GM21786 (cell line): ENCODE data around the gene IQCC.
"Not testable (repeated sequence)": the region's sequence is repeated elsewhere in the genome, so short reads cannot be mapped to it uniquely, and the experiment has no call there.

Source experiments
- ATAC-seq: cut with Tn5 transposase; IDR thresholded peaks from one replicate; pipeline ENCODE4 v1.9.1; 2021; ENCODE audit not compliant: unreplicated experiment

Gene IQCC

DNA sequence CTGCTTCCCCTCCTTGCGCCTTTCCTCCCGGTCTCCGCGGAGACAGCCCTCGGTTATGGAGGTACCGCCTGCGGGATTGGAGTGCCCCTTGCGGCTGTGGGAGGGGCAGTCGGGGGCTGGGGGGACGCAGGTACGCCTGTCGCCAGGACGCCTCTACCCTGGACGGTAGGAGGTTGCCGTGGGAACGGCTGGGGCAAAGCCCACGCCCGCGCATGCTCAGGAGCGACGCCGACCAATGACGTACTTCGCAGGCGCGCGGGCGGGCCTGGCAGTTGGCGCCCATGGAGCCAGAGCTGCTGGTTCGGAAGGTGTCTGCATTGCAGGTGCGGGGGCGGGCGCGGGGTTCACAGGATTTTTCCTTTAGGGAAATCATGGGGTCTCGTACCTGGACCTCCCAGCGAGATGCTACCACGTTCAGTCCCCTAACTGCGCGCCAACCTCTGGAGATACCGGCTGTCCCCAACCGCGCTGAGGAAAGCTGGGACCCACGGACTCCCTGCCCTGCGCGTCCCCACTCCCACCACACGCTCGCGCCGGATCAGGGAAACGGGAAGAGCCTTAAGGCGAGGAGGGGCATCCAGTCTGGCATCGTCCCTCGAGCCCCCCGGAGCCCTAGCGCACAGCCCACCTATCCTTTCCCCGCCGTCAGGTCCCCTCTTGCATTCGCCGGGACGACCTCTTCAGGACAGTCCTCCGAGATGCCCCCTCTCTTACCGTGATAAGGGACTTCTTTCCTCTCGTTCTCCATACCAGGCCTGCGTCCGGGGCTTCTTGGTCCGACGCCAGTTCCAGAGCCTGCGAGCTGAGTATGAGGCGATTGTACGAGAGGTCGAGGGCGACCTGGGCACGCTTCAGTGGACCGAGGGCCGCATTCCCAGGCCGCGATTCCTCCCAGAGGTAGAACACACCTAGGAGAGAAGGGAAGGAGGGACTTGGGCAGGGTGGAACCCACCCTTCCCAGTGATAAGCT lies at the start of gene IQCC:
IQCC (plus strand) TSS at position 271 of the 970 bp plus-strand sequence; CDS start at position 282, 11 bp downstream.
- no peak for ATAC-seq

DNA sequence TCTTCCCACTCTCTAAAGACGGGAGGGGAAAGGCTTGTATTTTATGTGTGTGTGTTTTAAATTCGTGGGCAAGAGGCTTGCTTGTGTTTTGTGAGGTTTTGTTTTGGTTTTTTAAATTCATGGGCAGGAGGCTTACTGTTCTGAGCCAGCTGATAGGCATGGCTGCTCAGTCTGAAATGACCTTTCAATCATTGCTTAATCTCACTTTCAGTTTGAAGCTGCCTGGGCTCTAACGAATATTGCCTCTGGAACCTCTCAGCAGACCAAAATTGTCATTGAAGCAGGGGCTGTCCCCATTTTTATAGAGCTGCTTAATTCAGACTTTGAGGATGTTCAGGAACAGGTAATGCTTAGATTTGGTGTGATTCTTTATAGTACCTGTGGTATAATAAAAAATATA lies 46.3 kb upstream of the IQCC start:
- no peak for ATAC-seq

DNA sequence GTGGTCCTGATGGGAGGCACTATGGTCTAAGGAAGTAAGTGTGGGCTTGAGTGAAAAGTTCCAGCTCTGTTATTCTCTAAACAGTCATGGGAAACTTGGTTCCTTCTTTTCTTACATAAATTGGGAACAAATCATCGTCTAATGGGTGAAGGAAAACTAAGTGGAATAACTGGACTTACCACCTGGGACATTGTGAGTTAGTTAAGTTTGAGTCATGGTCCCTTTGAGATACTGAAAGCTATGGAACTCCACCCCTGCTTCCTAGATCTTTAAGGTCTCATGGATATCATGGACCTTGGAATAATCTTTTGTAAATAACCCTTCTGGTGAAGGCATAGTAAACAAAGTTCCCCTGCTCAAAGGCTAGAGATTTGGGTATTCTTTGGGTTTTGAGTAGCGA lies 42.1 kb upstream of the IQCC start:
- no peak for ATAC-seq

DNA sequence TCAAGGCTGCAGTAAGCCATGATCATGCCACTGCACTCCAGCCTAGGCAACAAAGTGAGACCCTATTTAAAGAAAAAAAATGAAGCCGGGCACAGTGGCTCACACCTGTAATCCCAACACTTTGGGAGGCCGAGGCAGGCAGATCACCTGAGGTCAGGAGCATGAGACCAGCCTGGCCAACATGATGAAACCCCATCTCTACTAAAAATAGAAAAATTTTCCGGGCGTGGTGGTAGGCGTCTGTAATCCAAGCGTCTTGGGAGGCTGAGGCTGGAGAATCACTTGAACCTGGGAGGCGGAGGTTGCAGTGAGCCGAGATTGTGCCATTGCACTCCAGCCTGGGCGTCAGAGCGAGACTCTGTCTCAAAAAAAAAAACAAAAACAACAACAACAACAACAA lies 39.8 kb upstream of the IQCC start:
- ATAC-seq, result not testable (repeated sequence)

DNA sequence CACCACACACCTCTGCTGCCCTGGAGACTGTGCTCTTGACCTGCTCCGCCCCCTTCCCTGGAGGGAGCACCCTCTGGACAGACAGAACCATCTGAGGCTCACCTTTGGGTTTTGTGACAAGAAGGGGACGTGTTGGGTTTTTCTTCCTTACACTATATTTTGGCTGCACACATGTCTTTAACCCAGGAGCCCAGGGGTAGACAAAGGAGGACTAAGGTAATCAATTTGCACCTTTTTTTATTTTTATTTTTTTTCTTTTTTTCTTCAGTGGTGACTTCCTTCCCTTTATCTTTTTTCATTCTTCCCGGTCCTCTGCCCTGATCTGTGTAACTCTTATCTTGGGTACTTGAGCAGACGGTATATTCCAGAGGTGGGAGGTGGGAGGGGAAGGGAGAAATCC lies 34.5 kb upstream of the IQCC start:
- ATAC-seq, result no peak

DNA sequence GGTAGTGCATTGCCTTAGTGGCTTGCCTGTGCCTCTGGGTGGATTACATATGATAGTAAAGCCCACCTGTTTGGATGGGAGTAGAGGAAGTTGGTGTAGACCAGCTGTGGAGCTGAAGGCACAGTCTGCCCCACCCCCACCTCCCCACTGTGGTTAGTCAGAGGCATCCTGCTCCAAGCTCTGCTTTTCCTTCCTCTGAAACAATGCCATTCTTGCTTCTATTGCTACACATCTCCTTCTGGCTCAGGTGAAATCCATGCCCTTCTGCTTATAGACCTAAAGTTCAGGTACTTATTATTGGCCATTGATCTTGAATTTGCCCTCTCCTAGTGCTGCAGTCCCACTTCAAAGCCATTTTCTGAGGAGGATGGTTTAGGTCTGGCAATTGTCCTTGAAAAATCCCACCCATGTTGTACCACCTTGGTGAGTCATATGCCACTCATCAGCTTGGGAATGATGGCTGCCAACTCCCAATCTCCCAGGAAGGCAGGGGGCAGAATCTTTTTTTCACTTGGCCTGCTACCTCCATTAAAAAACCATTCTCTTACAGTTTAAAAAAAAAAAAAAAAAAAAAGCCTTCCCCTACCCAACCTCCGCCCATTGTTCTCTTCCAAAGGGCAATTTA lies 32.7 kb upstream of the IQCC start:
- ATAC-seq, result no peak

DNA sequence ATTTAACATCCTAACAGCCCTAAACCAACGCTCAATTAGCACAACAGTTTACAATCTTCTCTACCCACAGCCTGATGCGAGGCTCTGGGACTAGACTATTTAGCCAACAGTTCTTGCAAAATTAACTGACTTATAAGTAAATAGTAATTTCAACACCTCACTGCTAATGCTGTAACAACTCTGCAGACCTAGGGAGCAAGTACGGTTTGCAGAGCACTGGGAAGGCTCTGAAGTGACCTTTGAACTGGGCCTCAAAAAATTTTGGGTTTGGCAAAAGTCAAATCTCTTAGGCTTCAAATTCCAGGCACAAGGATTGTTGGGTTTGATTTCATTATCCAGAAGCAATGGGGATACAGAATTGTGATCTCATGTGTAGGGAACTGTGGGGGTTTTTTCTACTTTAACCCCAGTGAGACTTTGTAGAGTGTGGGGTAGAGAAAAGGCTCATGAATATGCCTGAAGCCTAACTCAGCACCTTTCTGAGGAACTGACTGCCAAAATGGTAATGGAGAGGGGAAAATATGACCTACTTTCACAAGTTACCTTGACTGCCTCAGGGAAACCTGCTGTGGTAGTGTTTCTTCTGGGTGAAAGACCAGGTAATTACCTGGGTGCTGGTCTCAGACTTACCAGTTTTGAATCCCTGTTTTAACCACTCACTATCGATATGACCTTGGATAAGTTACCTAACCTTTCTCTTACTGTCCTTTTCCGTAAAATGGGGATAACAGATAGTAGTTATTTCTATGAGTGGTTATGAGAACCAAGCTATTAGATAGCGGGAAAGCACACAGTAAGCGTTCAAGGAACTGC lies 26.9 kb upstream of the IQCC start:
- ATAC-seq, result no peak

DNA sequence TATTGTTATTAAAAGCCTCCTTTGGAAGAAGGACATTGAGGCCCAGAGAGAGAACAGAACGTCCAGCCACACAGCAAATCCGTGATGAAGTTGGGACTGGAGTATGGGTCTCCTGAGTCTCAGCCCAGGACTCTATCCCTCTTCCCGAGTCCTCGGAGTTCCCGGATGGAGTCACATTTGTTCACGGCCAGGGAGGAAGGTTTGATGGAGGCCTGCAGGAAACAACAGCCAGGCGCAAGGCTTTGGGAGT lies 26.4 kb upstream of the IQCC start:
- ATAC-seq, result no peak

DNA sequence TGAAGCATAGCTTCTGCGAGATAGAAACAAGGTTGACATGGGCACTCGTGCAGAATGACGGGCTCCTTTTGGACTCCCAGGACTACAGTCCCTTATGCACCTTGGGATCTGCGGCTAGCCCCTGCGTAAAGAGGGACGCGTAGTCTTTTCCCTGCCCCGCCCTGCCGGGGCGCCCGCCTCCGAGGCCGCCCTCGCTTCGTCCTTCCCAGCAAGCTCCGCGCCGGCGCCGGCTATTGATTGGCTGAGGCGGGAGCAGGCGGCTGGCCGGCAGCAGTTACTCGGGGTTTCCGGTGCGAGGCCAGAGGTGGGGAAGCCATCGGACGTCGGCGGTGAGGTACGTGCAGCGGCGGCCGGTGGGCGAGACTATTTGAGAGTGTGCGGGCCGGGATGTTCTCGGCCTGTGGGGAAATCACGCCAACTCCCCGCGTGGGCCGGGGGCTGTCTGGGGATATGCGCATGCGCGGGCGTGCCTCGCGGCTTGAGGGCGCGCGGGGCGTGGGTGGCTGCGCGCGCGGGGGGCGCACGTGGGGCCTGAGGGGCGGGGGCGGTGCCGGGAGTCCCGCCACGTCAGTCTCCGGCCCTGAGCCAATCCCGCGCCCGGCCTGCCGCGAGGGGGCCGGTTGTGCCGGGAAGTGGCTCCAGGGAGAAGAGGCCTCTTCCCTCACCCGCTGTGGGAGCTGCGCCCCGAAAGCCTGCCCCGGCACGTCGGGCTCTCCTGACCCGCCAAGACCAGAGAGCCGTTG lies 25.9 kb upstream of the IQCC start, which contains the start of gene TXLNA:
TXLNA (plus strand) TSS at position 233 of the 743 bp plus-strand sequence. CDS start 671 bp downstream, outside the sequence.
- peak; percentile 80 for ATAC-seq

DNA sequence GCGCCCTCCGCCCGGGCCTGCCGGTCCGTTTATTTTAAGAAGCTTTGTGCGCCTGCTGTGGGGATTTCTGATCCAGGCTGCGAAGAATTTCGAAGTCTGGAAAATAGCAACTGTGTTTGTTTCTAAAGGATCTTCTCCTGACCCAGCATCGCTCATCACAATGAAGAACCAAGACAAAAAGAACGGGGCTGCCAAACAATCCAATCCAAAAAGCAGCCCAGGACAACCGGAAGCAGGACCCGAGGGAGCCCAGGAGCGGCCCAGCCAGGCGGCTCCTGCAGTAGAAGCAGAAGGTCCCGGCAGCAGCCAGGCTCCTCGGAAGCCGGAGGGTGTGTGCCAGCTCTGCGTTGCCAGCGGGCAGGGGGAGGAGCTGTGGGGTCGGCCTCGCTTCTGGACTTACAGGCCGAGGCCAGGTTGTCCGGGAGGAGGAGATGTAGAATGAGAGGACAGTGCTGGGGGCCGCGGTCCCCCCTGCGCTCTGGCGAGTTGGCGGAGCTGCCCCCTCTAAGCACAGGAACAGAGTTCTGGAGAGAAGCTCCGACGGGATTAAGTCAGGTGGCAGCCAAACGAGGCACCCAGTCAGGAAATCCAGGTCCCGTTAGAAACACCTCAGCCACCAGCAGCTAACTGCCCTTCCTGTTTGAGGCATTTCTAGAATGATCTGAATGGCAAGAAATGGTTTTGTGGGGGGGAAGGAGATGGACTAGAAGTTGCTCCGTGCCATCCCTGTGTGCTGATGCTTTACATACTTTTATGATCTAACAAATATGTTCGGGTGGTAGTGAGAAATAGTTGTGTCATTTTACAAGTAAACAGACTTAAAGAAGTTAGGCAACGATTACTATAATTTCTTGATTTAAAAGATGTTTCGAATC lies 25.0 kb upstream of the IQCC start:
- ATAC-seq, result no peak

DNA sequence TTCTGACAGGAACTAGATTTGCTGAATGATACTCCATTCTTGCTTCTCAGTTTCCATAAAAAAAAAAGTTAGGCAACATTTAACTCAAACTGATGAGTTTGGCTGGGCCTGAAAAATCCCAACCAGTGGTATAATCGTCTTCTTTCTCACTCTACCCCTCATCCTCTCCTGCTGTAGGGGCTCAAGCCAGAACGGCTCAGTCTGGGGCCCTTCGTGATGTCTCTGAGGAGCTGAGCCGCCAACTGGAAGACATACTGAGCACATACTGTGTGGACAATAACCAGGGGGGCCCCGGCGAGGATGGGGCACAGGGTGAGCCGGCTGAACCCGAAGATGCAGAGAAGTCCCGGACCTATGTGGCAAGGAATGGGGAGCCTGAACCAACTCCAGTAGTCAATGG lies 24.4 kb upstream of the IQCC start:
- ATAC-seq, result no peak

DNA sequence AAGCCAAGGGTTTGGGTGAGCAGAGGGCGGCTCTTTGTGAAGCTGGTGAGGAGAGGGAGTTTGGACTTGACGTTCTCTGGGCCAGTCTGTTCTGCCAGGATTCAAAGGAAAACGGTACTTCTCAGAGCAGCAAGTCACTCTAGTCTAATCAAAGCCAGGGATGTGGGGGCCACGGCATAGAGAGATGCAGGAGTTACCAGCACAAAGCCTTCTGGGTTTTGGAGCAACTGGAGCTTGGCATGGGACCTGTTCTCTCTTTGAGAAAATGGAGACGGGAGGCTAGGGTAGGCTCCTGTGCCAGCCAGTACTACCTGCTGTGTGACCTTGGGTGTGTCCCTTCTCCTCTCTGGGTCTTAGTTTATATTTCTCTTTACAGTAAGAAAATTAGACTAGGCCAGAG lies 23.9 kb upstream of the IQCC start:
- ATAC-seq, result no peak

DNA sequence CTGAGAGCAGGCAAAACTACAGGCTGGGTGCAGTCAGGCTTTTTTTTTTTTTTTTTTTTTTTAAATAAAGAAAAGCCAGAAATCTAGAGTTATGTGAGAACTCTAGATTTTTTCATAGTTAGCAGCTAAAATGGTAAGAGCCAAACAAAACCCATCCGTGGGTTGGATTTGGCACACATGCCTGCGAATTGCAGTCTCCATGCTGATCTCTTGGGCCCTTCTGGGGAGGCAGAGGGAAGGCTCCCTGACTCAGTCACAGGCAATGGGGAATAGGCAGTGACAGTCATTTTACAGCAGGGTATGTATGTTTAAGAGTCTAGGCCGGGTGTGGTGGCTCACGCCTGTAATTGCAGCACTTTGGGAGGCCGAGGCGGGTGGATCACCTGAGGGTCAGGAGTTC lies 23.4 kb upstream of the IQCC start:
- no peak for ATAC-seq

DNA sequence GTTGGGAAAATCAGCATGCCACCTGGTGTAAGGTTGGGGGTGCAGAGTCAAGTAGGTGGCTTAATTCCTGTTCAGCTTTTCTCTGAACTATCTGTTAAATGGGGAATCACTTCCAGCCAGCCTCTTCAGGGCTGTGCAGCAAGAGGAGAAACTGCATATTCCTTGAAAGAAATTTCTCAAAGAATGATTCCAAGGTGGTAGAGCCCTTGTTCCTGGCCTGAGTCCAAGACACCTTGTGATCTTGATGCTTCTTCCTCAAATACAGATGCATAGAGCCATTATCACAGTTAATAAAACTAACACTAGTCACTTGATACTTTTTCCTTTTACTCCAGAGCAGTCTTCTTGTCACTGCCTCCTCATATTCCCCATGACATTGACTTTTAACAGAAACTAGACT lies 20.8 kb upstream of the IQCC start:
- ATAC-seq, result no peak

DNA sequence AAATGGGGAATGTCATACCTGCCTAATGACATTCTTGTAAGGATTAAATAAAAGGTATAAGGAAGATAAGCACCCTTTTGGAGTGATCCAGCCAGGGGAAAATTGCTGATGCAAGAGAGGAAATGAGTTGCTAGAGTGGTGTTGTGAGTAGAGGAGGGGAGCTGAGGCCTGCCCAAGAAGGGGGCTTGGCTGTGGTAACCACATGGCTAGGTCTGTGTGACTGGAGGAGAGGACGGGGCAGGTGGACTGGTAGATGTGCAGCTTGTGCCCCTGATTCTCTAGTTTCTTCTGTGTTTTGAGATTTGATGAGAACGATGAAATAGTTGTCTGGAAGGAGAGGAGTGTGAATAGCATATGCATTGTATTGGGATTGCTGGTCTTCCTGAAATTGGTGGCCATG lies 19.4 kb upstream of the IQCC start:
- ATAC-seq, result no peak

DNA sequence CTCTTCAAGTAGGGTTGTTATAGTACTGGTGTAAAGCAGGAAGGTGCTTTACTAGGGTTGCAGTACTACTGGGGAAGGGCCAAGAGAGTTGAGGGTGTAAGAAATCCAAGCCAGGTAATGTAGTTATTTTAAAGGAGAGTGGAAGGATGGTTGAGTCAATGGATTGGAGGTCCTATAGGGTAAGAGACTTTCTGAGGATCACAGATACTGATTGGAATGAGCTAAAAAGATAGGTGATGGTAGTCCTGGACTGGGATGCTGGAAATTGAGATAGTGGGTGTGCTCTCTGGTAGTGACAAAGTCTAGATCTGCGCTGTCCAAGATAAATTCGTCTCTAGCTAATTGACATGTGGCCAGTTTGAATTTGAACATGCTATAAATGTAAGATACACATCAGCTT lies 19.0 kb upstream of the IQCC start:
- no peak for ATAC-seq

DNA sequence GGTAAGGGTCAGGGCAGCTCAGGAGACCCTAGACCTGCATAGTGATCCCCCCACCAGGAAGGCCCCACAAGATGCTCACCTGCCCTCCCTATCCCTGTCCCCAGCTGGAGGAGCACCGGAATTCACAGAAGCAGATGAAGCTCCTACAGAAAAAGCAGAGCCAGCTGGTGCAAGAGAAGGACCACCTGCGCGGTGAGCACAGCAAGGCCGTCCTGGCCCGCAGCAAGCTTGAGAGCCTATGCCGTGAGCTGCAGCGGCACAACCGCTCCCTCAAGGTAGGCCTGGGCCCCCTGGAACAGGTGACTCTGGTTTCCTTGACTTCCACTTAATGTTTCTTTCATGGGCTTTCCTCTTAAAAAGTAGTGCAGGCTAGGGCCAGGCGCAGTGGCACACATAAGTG lies 17.6 kb upstream of the IQCC start:
- no peak for ATAC-seq

DNA sequence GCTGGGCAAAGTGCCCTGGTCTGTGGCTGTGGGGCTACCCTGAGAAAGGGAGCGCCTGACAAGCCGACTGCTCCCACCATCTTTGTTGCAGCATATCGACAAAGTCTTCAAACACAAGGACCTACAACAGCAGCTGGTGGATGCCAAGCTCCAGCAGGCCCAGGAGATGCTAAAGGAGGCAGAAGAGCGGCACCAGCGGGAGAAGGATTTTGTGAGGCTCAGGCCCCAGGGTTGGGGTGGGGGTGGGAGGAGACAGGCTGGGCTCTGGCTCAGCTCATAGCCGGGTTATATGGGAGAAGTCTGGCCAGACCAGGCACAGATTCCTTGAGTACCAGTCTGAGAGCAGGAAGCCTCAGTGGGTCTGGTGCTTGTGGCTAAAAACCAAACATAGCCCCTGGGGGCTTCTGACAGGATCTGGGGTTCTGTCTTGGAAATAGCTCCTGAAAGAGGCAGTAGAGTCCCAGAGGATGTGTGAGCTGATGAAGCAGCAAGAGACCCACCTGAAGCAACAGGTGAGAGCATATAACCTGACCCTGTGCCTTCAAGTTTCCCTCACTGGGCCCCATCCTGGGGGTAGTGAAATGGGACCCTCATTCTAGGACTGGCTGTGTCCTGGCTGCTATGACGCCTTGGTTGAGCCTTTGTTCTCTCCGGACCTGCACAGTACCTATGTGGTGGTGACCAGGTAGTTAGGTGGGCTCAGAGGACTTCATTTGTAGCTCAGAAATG lies 13.1 kb upstream of the IQCC start:
- no peak for ATAC-seq

DNA sequence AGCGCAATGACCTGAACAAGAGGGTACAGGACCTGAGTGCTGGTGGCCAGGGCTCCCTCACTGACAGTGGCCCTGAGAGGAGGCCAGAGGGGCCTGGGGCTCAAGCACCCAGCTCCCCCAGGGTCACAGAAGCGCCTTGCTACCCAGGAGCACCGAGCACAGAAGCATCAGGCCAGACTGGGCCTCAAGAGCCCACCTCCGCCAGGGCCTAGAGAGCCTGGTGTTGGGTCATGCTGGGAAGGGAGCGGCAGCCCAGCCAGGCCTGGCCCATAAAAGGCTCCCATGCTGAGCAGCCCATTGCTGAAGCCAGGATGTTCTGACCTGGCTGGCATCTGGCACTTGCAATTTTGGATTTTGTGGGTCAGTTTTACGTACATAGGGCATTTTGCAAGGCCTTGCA lies 10.5 kb upstream of the IQCC start:
- ATAC-seq, result no peak
